ENCODE data around the gene CA5A.

GRCh38 chr16:87973717-87974116 lies 37.4 kb upstream of the CA5A start:
- TF ChIP-seq POLR2A (IDR thresholded peaks at IDR 0.05) (no peak), CTCF (IDR thresholded peaks at IDR 0.05) (no peak), EP300 (IDR thresholded peaks at IDR 0.05) (no peak)

All from suprapubic skin (tissue), 3 donors.